Thyroid gland (tissue), 4 donors: ENCODE data around the gene ZNF335. TPM values are rescaled to one million over a fixed set of nuclear protein-coding genes. Genes with fewer than 3 reads are reported as not detected.
A peak's percentile ranks its signal among the peaks of the same experiment; 100 is the strongest.

Source experiments
- DNase-seq, 2 donors: peaks; one replicate each; pipeline ENCODE4 v3.0.0-alpha.2; 2019
- H3K27ac ChIP-seq, 3 donors: fragments of 200-600 bp; sonication (generic); 1 replicate in 2 of 3; 2 replicates in 1 of 3; pipeline ENCODE4 v1.5.1; 2016 to 2019; ENCODE audit warnings: mild to moderate bottlenecking in 1 of 3, moderate library complexity in 1 of 3
- H3K27me3 ChIP-seq: fragments of 200-600 bp; sonication (generic); one replicate; pipeline ENCODE4 v1.5.1; 2019
- H3K36me3 ChIP-seq, 2 donors: fragments of 200-600 bp; sonication (generic); one replicate each; pipeline ENCODE4 v1.5.1; 2016 to 2019
- H3K4me1 ChIP-seq, 2 donors: fragments of 200-600 bp; sonication (generic); one replicate each; pipeline ENCODE4 v1.5.1; 2017 to 2019
- H3K4me3 ChIP-seq, 3 donors: fragments of 200-600 bp; sonication (generic); replicated peaks in 1 of 3; 1 replicate in 2 of 3; 2 replicates in 1 of 3; pipeline ENCODE4 v1.5.1; 2016; ENCODE audit warnings: mild to moderate bottlenecking in 1 of 3
- H3K9me3 ChIP-seq: fragments of 200-600 bp; sonication (generic); one replicate; pipeline ENCODE4 v1.5.1; 2017
- CTCF ChIP-seq, 6 experiments: fragments of 200-600 bp in 3 of 6; fragments of 450-650 bp in 3 of 6; sonication (generic) in 3 of 6; IDR thresholded peaks; one replicate each; pipeline ENCODE4 v1.5.1; 2016 to 2019; ENCODE audit warnings: antibody characterized with exemption in 6 of 6, mild to moderate bottlenecking in 2 of 6, inconsistent platforms in 1 of 6, moderate library complexity in 1 of 6
- POLR2A ChIP-seq, 2 donors: fragments of 450-650 bp; IDR thresholded peaks; one replicate each; pipeline ENCODE4 v1.6.1; 2017; ENCODE audit warnings: antibody characterized with exemption in 2 of 2, mild to moderate bottlenecking in 2 of 2, moderate library complexity in 1 of 2
- WGBS, 2 donors: methylation state at CpG; one replicate each; pipeline ENCODE4 v1.1.5; 2017; 5-methylcytosine and 5-hydroxymethylcytosine counted together
- intact Hi-C: fragments of 100-400 bp; cut with DNase I; formaldehyde crosslinking; loops from one replicate; pipeline ENCODE4 v1.15.1; 2023
- total RNA-seq, 4 donors: library from RNA; depleted of rRNA; stranded (reverse); fragments of >200 nt; gene quantifications; one replicate each; pipeline ENCODE4 v1.2.3, GENCODE V29; 2016

ZNF335 gene
- total RNA-seq, 4 donors from 2014 or later, result 18.1 to 31.6 (median 25.6) TPM

GRCh38 chr20:45947110-45947866 is 24.7 kb downstream of the ZNF335 start:
- no peak for DNase-seq
- Histone ChIP-seq H3K27me3 (no peaks in the 10 kb centered on the region), H3K4me1 (peaks cover 0 to 4% of the 10 kb centered on the region in 2 donors), H3K9me3 (no peaks in the 10 kb centered on the region), H3K27ac (no peak overlapping the region), H3K36me3 (peaks cover 92 to 93% of the 10 kb centered on the region in 2 donors), H3K4me3 (no peak overlapping the region)
- no peak for TF ChIP-seq POLR2A (IDR thresholded peaks at IDR 0.05)
- no peak for TF ChIP-seq CTCF (IDR thresholded peaks at IDR 0.05)
- intact Hi-C loops, result no loop called here
- 89 to 97% methylated on average over 10 to 25 of the region's 29 CpGs for WGBS, 2 donors

- 86 to 89% methylated on average over 17 to 20 of the region's 20 CpGs for WGBS, 2 donors
- Histone ChIP-seq H3K9me3 (no peaks in the 10 kb centered on the region), H3K27ac (no peak overlapping the region), H3K4me1 (peaks cover 0 to 2% of the 10 kb centered on the region in 2 donors), H3K27me3 (no peaks in the 10 kb centered on the region), H3K4me3 (no peak overlapping the region), H3K36me3 (peaks cover 89 to 91% of the 10 kb centered on the region in 2 donors)
- peak in 1 of 2 donors; percentile 33 for DNase-seq
- intact Hi-C loops, result no loop called here
- TF ChIP-seq POLR2A (IDR thresholded peaks at IDR 0.05), result no peak
- TF ChIP-seq CTCF (IDR thresholded peaks at IDR 0.05), result no peak
Measured at GRCh38 chr20:45946149-45946970, 25.6 kb downstream of the ZNF335 start.

- intact Hi-C loops, result no loop called here
- no peak for DNase-seq
- no peak overlapping the region for H3K27ac ChIP-seq
- no peaks in the 10 kb centered on the region for H3K27me3 ChIP-seq
- H3K36me3 ChIP-seq, result peaks cover 91 to 95% of the 10 kb centered on the region in 2 donors
- no peaks in the 10 kb centered on the region for H3K9me3 ChIP-seq
- TF ChIP-seq POLR2A (IDR thresholded peaks at IDR 0.05), result no peak
- TF ChIP-seq CTCF (IDR thresholded peaks at IDR 0.05), result no peak
- H3K4me1 ChIP-seq, result no peaks in the 10 kb centered on the region
- no peak overlapping the region for H3K4me3 ChIP-seq
- 86 to 89% methylated on average over 10 of the region's 13 CpGs for WGBS, 2 donors
Measured at GRCh38 chr20:45945678-45946148, 26.3 kb downstream of the ZNF335 start.

GRCh38 chr20:45944965-45945677 is 26.9 kb downstream of the ZNF335 start:
- intact Hi-C loops, result no loop called here
- Histone ChIP-seq H3K27ac (no peak overlapping the region), H3K36me3 (peaks cover 92 to 98% of the 10 kb centered on the region in 2 donors), H3K9me3 (no peaks in the 10 kb centered on the region), H3K4me3 (no peak overlapping the region), H3K27me3 (no peaks in the 10 kb centered on the region), H3K4me1 (no peaks in the 10 kb centered on the region)
- TF ChIP-seq CTCF (IDR thresholded peaks at IDR 0.05) (no peak), POLR2A (IDR thresholded peaks at IDR 0.05) (no peak)
- no peak for DNase-seq
- WGBS, 2 donors, result 93% methylated on average over 19 of the region's 19 CpGs
